SU-DHL-6 (cell line): ENCODE data around the gene ZNHIT1.
"Not testable (repeated sequence)": the region's sequence is repeated elsewhere in the genome, so short reads cannot be mapped to it uniquely, and the experiment has no call there.

Experiments used
- H2AFZ ChIP-seq: fragments of 200-600 bp; sonication (generic); 2 replicates; pipeline ENCODE4 v1.6.1; 2014; ENCODE audit warnings: low read depth, mild to moderate bottlenecking, moderate library complexity, mixed read lengths, antibody characterized with exemption, low read length; ENCODE audit not compliant: severe bottlenecking
- H3F3A ChIP-seq: fragments of 200-600 bp; shearing (Covaris generic); 2 replicates; pipeline ENCODE4 v1.6.0; 2016; ENCODE audit warnings: antibody characterized with exemption, mild to moderate bottlenecking; ENCODE audit not compliant: insufficient read depth
- H3K27ac ChIP-seq: fragments of 200-600 bp; sonication (generic); 2 replicates; pipeline ENCODE4 v1.5.1; 2016; ENCODE audit warnings: low read depth, mild to moderate bottlenecking, low read length, moderate library complexity, mixed read lengths
- H3K27me3 ChIP-seq: fragments of 200-600 bp; sonication (generic), shearing (Covaris generic); 2 replicates; pipeline ENCODE4 v1.6.0; 2014; ENCODE audit warnings: mild to moderate bottlenecking, low read length
- H3K36me3 ChIP-seq: fragments of 200-600 bp; sonication (generic); 2 replicates; pipeline ENCODE4 v1.6.1; 2014; ENCODE audit warnings: mild to moderate bottlenecking, low read length, mixed read lengths
- H3K4me2 ChIP-seq: fragments of 300-600, 200-600 bp; shearing (Covaris generic), sonication (generic); 2 replicates; pipeline ENCODE4 v1.6.0; 2014; ENCODE audit warnings: low read length, low read depth, mild to moderate bottlenecking; ENCODE audit not compliant: poor library complexity, severe bottlenecking
- H3K4me3 ChIP-seq: fragments of 200-600 bp; sonication (generic); 2 replicates; pipeline ENCODE4 v1.5.1; 2014; ENCODE audit warnings: antibody characterized with exemption, low read length, mild to moderate bottlenecking, mixed read lengths; ENCODE audit not compliant: insufficient read depth, poor library complexity, severe bottlenecking
- H3K79me2 ChIP-seq: fragments of 200-600 bp; sonication (generic); 2 replicates; pipeline ENCODE4 v1.6.1; 2014; ENCODE audit warnings: mild to moderate bottlenecking, low read length, moderate library complexity; ENCODE audit not compliant: insufficient read depth
- H3K9ac ChIP-seq: fragments of 200-600 bp; sonication (generic); 2 replicates; pipeline ENCODE4 v1.7.0; 2014; ENCODE audit warnings: mild to moderate bottlenecking, low read length
- H3K9me2 ChIP-seq: fragments of 200-600 bp; sonication (generic); replicated peaks from 2 replicates; pipeline ENCODE4 v1.6.1; 2014; ENCODE audit warnings: low read length; ENCODE audit not compliant: insufficient read depth
- H3K9me3 ChIP-seq: fragments of 200-600 bp; sonication (generic); 2 replicates; pipeline ENCODE4 v1.6.1; 2014; ENCODE audit warnings: low read length, mixed read lengths; ENCODE audit not compliant: insufficient read depth
- H4K20me1 ChIP-seq: fragments of 200-600 bp; sonication (generic); 2 replicates; pipeline ENCODE4 v1.6.1; 2014; ENCODE audit warnings: low read depth, mild to moderate bottlenecking, antibody characterized with exemption, low read length, moderate library complexity, mixed read lengths
- CTCF ChIP-seq: fragments of 200-600 bp; sonication (generic); IDR thresholded peaks from one replicate; pipeline ENCODE4 v1.5.1; 2017; ENCODE audit warnings: antibody characterized with exemption, mild to moderate bottlenecking, low read length, moderate library complexity; ENCODE audit not compliant: insufficient read depth, poor library complexity, severe bottlenecking
- EZH2phosphoT487 ChIP-seq: fragments of 200-600 bp; sonication (generic), shearing (Covaris generic); conservative IDR thresholded peaks from 2 replicates; pipeline ENCODE4 v1.6.1; 2018; ENCODE audit warnings: mild to moderate bottlenecking, antibody characterized with exemption, low read length, moderate library complexity, mixed read lengths

Gene ZNHIT1

DNA sequence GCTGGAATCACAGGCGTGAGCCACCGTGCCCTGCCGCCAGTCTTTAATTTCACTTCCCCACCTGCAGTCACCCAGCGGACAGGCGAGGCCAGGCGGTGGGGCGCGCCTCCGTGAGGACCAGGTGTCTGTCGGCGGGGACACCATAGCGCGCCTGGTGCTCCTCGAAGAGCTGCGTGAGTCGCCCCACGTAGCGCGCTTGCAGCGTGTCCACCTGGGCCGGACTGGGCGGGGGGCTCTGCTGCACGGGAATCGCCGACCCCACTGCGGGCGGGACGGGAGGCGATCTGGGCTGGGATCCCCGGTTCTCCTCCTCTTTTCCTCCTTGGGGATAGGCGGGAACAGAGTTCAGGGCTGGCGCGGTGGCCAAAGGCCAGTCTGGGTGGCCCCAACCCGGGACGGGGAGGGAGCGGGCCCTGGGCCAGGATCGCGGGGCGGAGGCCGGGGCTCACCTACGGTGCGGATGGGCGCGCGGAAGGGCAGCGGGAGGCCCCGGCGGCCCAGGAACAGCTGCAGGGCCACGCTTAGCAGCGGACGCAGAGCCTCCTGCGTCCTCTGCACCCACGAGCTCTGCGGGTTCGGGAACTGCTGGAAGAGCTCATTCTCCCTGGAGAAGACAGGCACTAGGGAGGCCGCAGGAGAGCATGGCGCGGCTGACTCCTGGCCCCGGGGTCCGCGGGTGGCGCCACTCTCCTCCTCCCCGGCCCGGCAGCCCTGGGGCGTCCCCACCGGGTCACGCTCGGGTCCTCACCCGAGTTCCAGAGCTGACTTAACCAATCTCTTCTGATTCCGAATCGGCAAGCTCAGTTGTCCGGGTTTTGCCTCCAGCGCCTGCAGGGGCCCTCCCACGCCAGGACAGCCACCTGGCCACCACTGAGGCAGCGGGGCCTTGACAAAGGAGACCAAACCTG, 16.0 kb upstream of the ZNHIT1 start:
- H3K79me2 ChIP-seq = no peaks in the 10 kb centered on the region
- no peaks in the 10 kb centered on the region for H4K20me1 ChIP-seq
- no peaks in the 10 kb centered on the region for H3F3A ChIP-seq
- no peak overlapping the region for H3K27ac ChIP-seq
- TF ChIP-seq CTCF (no peak), EZH2phosphoT487 (no peak)
- no peak overlapping the region for H2AFZ ChIP-seq
- H3K4me3 ChIP-seq = no peak overlapping the region
- H3K4me2 ChIP-seq = no peak overlapping the region
- no peaks in the 10 kb centered on the region for H3K27me3 ChIP-seq
- no peak overlapping the region for H3K9ac ChIP-seq
- H3K36me3 ChIP-seq = no peaks in the 10 kb centered on the region
- no peaks in the 10 kb centered on the region for H3K9me3 ChIP-seq
- H3K9me2 ChIP-seq = no peaks in the 10 kb centered on the region

DNA sequence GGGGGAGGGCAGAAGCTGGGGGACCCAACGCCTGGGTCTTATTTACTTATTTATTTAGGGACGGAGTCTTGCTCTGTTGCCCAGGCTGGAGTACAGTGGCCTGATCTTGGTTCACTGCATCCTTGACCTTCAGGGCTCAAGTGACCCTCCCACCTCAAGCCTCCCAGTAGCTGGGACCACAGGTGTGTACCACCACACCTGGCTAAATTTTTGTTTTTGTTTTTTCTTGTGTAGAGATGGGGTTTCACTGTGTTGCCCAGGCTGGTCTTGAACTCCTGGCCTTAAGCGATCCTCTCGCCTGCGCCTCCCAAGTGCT, 15.4 kb upstream of the ZNHIT1 start:
- Histone ChIP-seq H3K36me3 (no peaks in the 10 kb centered on the region), H3K27ac (no peak overlapping the region), H3K27me3 (no peaks in the 10 kb centered on the region), H3K4me3 (no peak overlapping the region), H3K9me2 (no peaks in the 10 kb centered on the region), H4K20me1 (no peaks in the 10 kb centered on the region), H3K79me2 (no peaks in the 10 kb centered on the region), H3K9ac (no peak overlapping the region), H3K9me3 (no peaks in the 10 kb centered on the region), H3F3A (no peaks in the 10 kb centered on the region), H2AFZ (no peak overlapping the region), H3K4me2 (no peak overlapping the region)
- TF ChIP-seq EZH2phosphoT487 (no peak), CTCF (no peak)

DNA sequence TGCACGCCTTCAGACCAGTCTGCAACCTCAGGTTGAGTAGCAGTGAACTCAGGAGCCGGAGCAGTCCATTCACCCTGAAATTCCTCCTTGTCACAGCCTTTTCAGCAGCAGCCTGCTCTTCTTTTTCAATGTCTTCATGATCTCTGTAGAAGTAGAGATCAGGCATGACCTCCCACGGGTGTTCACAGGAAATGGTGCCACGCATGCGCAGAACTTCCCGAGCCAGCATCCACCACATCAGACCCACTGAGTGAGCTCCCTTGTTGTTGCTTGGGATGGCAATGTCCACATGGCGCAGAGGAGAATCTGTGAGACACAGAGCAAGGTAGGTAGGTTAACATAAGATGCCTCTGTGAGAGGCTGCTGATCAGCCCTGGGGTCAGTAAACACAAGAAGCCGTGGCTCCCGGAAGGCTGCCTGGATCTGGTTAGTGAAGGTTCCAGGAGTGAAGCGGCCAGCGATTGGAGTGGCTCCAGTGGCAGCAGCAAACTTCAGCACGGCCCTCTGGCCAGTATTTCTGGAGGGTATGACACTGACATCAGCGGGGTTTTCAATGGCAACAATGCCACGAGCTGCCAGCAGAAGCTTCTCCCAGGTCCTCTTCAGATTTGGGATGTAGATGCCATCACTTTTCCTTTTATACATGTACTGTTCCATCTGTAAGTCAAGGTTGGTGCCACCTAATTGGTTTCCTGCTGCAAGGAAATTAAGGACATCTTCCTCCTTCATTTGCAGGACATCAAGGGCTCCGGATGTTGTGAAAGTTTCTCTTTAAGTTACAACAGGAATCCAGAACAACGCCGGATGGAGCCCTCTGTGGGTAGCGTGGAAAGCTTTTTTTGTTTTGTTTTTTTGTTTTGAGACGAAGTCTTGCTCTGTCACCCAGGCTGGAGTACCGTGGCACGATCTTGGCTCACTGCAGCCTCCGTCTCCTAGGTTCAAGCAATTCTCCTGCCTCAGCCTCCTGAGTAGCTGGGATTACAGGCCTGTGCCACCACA, 13.9 kb upstream of the ZNHIT1 start:
- H3K36me3 ChIP-seq, H3K4me3 ChIP-seq, H3K9me2 ChIP-seq, H3K9me3 ChIP-seq, H2AFZ ChIP-seq, H3K27ac ChIP-seq, H4K20me1 ChIP-seq, H3K79me2 ChIP-seq, H3K27me3 ChIP-seq, H3K9ac ChIP-seq, H3F3A ChIP-seq, H3K4me2 ChIP-seq: not testable (repeated sequence)
